ENCODE results near the gene DENND1A. TPM values are rescaled to one million over a fixed set of nuclear protein-coding genes. Genes with fewer than 3 reads are reported as not detected.

DENND1A gene
- total RNA-seq, 2 donors from 2014 or later: 17.8 to 36.6 TPM

DNA sequence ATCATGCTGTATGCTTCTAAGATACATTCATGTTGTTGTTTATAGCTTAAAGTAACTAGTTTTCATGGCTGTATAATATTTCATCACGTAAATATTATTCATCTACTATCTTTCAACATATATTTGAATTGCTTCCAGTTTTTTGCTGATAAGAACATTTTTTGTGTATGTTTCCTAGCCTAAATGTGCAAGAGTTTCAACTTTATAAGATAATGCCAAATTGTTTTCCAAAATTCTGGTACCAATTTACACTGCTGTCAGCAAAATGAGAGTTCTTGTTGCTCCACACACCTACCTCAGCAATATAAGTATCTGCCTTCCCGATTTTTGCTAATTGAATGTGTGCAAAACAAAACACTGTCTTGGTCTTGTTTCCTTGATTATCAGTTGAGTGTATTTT, 395.6 kb downstream of the DENND1A start:
- peaks cover 3% of the 10 kb centered on the region for H3K9me3 ChIP-seq
- H3K27me3 ChIP-seq (replicated peaks; ENCODE audit: insufficient read depth): no peaks in the 10 kb centered on the region
- TF ChIP-seq CTCF (IDR thresholded peaks at IDR 0.05): no peak
- no peak overlapping the region for H3K27ac ChIP-seq
- no peak overlapping the region for H3K4me3 ChIP-seq
- H3K36me3 ChIP-seq: no peaks in the 10 kb centered on the region
- no peak for ATAC-seq (ENCODE audit: insufficient number of reproducible peaks, low FRiP score, low read depth)
- no peaks in the 10 kb centered on the region for H3K4me1 ChIP-seq (ENCODE audit: control insufficient read depth in 1 of 2, low read depth in 2 of 2)
- DNase-seq (ENCODE audit: low spot score): no peak

- Histone ChIP-seq H3K27me3 (replicated peaks; ENCODE audit: insufficient read depth) (no peaks in the 10 kb centered on the region), H3K27ac (no peak overlapping the region), H3K4me3 (no peak overlapping the region), H3K36me3 (no peaks in the 10 kb centered on the region), H3K4me1 (ENCODE audit: control insufficient read depth in 1 of 2, low read depth in 2 of 2) (no peaks in the 10 kb centered on the region), H3K9me3 (peaks cover 3% of the 10 kb centered on the region)
- TF ChIP-seq CTCF (IDR thresholded peaks at IDR 0.05): no peak
- ATAC-seq (ENCODE audit: insufficient number of reproducible peaks, low FRiP score, low read depth): no peak
- no peak for DNase-seq (ENCODE audit: low spot score)
Measured at GRCh38 chr9:123530244-123530643, 399.7 kb downstream of the DENND1A start.

- TF ChIP-seq CTCF (IDR thresholded peaks at IDR 0.05): no peak
- H3K4me1 ChIP-seq (ENCODE audit: control insufficient read depth in 1 of 2, low read depth in 2 of 2): no peaks in the 10 kb centered on the region
- peaks cover 3% of the 10 kb centered on the region for H3K9me3 ChIP-seq
- H3K4me3 ChIP-seq: no peak overlapping the region
- no peaks in the 10 kb centered on the region for H3K36me3 ChIP-seq
- ATAC-seq (ENCODE audit: insufficient number of reproducible peaks, low FRiP score, low read depth) (no peak), DNase-seq (ENCODE audit: low spot score) (no peak)
- H3K27me3 ChIP-seq (replicated peaks; ENCODE audit: insufficient read depth): no peaks in the 10 kb centered on the region
- H3K27ac ChIP-seq: no peak overlapping the region
Measured at GRCh38 chr9:123528501-123528900, 401.4 kb downstream of the DENND1A start.

- H3K36me3 ChIP-seq: no peaks in the 10 kb centered on the region
- H3K9me3 ChIP-seq: peaks cover 3% of the 10 kb centered on the region
- H3K4me1 ChIP-seq (ENCODE audit: control insufficient read depth in 1 of 2, low read depth in 2 of 2): no peaks in the 10 kb centered on the region
- H3K27ac ChIP-seq: no peak overlapping the region
- ATAC-seq (ENCODE audit: insufficient number of reproducible peaks, low FRiP score, low read depth) (no peak), DNase-seq (ENCODE audit: low spot score) (no peak)
- no peaks in the 10 kb centered on the region for H3K27me3 ChIP-seq (replicated peaks; ENCODE audit: insufficient read depth)
- TF ChIP-seq CTCF (IDR thresholded peaks at IDR 0.05): no peak
- H3K4me3 ChIP-seq: no peak overlapping the region
Measured at GRCh38 chr9:123527981-123528380, 401.9 kb downstream of the DENND1A start.

DNA sequence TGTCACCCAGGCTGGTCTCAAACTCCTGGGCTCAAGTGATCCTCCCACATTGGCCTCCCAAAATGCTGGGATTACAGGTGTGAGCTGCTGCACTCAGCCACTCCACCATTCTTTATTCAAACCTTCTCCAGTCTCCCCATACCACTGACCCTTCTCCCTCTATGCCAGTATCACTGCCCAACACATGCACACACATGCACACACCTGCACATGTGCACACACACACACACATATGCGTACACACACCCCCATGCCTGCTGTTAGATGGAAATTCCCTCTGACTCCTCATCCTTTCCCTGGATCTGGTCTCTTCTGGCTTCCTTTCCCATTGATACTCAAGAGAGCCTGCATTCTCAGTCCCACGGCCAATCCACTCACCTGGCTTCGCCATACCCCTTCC, 404.0 kb downstream of the DENND1A start:
- no peak overlapping the region for H3K27ac ChIP-seq
- ATAC-seq (ENCODE audit: insufficient number of reproducible peaks, low FRiP score, low read depth) (no peak), DNase-seq (ENCODE audit: low spot score) (no peak)
- H3K9me3 ChIP-seq: peaks cover 3% of the 10 kb centered on the region
- no peaks in the 10 kb centered on the region for H3K4me1 ChIP-seq (ENCODE audit: control insufficient read depth in 1 of 2, low read depth in 2 of 2)
- no peak overlapping the region for H3K4me3 ChIP-seq
- no peaks in the 10 kb centered on the region for H3K27me3 ChIP-seq (replicated peaks; ENCODE audit: insufficient read depth)
- no peaks in the 10 kb centered on the region for H3K36me3 ChIP-seq
- no peak for TF ChIP-seq CTCF (IDR thresholded peaks at IDR 0.05)

Measured in thoracic aorta (tissue), 2 donors.